GM21381 (cell line): ENCODE results near the gene EFEMP2.
A peak's percentile ranks its signal among the peaks of the same experiment; 100 is the strongest.

Source experiments
- ATAC-seq: cut with Tn5 transposase; IDR thresholded peaks from one replicate; pipeline ENCODE4 v1.9.1; 2021; ENCODE audit warnings: mild to moderate bottlenecking, moderate library complexity; ENCODE audit not compliant: unreplicated experiment

EFEMP2 gene

DNA sequence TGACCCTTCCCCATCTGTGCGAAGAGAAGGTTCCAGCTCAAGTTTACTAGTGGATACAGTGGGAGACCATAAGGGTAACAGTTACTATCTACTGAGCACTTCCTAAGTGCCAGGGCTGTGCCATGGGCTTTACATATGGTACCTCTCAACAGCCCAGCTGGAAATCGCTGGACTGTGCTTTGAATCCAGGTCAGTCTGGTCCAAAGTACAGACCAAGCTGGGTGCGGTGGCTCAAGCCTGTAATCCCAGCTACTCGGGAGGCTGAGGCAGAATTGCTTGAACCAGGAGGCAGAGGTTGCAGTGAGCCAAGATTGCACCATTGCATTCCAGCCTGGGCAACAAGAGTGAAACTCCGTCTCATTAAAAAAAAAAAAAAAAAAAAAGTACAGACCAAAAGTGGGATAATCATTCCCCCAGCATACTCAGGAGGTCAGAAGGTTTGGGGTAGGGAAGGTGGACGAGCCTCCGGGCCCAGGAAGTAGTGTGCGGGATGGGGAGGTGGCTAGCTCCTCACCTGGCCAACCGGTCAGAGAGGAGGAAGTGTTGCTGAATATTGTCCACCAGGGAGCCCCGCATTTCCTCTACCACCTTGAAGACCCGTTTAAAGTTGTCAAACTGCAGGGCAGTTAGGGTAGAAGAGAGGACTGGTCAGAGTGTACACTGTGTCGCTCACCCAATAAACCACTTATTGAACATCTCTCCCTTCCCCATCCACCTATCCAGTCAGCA is 13.4 kb upstream of the EFEMP2 start:
- ATAC-seq: no peak

DNA sequence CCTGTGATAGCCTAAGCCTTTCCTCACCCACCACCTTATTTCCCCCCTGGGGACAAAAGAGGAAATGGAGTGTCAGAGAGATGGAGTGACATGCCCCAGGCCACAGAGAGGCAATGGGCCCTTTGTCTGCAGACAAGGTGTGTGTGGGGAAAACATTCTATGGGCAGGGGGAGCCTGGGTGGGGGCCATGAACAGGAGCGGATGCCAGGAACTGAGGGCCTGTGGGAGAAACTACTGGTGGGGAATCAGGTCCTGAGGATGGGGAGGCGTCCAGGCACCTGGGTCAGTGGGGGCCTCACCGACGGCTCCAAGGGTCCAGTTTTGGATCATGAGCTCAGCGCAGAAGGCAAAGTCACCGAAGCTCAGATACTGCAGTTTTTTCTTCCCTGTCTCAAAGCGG is 12.6 kb upstream of the EFEMP2 start:
- no peak for ATAC-seq

DNA sequence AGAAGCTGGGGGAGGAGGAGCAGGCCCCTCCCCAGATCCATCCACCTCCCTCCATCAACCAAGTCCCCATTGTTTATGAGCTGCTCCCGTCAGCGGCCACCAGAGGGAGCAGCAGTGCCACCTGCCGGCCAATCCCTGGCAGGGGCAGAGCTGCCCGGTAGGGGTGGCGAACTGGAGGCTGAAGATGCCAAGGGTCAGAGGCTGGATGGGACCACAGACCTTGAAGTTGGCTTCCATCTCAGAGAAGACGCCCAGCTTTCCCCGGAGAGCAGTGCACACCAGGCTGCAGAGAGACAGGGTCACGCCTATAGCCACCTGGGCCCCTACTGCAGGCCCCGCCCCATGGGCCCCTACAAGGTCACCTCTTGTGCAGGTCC is 12.1 kb upstream of the EFEMP2 start:
- no peak for ATAC-seq

DNA sequence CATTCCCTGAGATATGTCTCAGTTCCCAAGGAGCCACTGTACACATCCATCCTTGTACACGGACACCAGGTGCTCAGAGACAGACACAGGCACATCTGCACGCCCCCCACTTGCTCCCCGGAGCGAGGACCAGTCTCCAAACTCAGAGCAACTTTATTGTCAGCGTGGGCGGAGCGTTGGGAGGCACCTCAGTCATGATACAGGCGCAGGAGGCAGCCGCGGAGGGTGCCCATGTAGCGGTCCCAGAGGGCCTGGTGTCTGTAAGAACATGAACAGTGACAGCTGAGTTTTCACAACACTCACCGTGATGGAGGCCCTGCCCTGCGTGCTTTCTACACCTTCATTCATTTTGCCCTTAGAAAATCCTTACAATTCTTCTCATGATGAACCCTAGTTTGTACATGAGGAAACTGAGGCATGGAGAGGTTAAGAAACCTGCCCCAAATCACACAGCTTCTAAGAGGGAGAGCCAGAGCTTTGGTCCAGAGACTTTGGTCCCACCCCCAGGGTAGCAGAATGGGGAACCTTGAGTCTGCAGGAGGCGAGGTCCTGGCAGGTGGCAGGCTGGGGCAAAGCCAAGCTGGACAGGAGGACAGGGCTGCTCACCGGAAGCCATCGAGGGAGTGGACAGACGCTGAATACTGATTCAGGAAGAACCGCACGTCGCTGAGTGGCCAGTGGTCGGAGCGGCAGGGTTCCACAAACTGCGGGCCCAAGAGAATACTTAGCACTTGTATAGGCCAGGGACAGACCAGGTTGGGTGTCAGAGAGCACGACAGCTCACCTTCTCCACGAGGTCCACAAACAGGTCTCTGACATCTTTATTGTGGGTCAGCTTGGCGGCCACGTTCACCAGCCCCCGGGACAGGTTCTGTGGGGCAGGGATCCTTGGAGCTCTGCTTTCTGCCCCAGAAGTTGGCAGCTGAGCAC is 11.5 kb upstream of the EFEMP2 start:
- ATAC-seq: no peak

DNA sequence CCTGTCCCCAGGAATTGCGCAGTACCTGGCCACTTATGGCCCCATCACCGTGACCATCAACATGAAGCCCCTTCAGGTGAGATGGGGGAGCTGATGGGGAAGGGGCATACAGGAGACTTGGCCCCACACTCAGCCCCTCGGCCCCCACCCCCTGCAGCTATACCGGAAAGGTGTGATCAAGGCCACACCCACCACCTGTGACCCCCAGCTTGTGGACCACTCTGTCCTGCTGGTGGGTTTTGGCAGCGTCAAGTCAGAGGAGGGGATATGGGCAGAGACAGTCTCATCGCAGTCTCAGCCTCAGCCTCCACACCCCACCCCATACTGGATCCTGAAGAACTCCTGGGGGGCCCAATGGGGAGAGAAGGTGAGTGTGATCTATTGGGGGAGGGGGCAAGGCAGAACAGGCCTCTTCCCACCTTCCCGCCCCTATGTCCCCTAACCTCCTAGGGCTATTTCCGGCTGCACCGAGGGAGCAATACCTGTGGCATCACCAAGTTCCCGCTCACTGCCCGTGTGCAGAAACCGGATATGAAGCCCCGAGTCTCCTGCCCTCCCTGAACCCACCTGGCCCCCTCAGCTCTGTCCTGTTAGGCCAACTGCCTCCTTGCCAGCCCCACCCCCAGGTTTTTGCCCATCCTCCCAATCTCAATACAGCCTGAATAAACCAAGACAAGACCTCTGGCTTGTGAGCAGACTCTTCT is 10.6 kb upstream of the EFEMP2 start:
- ATAC-seq: no peak

DNA sequence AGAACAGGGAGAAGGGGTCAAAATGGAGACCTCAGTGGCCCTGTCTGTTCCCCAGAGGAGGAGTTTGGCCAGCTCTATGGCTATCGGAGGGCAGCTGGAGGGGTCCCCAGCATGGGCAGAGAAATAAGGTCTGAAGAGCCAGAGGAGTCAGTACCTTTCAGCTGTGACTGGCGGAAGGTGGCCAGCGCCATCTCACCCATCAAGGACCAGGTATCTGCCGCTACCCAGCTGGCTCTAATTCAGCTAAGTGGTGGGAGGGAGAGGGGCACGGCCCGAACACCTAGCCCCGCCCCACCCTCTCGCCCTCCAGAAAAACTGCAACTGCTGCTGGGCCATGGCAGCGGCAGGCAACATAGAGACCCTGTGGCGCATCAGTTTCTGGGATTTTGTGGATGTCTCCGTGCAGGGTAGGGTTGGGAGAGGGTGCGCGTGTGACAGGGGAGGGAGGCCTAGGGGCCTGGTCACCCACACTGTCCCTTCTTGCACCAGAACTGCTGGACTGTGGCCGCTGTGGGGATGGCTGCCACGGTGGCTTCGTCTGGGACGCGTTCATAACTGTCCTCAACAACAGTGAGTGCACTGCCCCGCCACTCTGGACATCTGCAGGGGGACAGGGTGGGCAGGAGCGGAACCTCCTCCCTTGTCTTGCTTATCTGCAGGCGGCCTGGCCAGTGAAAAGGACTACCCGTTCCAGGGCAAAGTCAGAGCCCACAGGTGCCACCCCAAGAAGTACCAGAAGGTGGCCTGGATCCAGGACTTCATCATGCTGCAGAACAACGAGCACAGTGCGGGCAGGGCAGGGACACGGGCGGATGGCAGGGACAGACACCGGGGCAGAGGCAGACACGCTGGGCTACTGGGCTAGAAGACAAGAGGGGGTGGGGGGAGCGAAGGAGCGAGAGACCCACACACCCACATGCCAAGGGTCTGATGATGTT is 9.8 kb upstream of the EFEMP2 start:
- ATAC-seq: no peak

DNA sequence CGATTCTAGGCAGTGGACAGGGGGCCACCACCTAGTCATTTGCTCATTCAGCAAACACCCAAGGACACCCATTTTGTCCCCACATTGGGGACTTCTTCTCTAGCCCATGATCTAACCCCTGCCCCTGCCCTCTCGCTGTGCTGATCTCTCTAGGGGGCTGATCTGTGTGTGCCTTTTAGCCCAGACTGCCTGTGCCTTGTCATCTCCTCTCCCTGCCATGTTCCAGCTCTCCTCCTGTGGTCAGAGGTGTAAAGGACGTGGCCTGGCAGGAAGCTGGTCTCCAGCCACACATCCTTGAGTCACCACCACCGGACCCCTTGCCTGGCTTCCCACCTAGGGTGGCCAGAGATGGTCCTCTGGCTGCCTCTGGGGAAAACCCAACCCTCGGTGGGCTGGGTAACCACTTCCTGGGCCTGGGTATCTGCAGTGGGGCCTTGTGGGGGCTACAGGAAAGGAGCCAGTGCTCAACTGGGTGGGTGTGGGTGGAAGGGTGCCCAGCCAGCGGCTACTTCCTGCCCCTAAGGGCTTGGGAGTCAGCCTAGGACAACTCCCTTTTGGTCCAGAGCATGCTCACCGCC is 8.3 kb upstream of the EFEMP2 start:
- no peak for ATAC-seq

DNA sequence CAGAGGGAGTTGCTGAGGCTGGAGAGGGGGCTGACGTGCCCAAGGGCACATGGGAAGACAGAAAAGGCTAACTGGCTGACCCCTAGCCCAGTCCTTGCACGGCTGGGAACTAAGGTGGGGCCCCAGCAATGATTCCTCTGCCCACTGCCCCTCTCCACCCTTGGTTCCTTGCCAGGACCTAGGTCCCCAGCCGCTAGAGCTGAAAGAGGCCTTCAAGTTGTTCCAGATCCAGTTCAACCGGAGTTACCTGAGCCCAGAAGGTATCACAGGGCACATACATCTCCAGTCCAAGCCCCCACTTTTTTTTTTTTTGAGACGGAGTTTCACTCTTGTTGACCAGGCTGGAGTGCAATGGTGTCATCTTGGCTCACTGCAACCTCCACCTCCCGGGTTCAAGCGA is 7.4 kb upstream of the EFEMP2 start:
- ATAC-seq: no peak

DNA sequence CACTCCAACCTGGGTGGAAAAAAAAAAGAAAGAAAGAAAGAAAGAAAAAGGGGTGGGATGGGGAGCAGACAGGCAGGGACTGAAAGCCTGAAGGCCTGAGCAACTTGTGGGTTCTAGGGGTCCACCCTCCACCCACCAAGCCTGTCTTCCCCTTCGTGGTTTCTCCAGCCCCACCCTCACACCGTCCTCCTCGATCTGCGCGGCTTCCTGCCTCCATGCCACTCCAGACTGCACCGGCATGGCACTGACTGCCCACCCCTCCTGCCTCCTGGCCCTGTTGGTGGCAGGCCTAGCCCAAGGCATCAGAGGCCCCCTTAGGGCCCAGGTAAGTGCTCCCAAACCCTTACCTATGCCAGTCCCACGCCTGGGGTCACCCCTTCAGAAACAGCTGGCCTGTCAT is 7.0 kb upstream of the EFEMP2 start, which contains the start of gene CTSW:
Gene CTSW (plus strand): TSS at position 221 of the 400 bp plus-strand sequence. CDS start 18 bp downstream, at position 239.
- no peak for ATAC-seq

DNA sequence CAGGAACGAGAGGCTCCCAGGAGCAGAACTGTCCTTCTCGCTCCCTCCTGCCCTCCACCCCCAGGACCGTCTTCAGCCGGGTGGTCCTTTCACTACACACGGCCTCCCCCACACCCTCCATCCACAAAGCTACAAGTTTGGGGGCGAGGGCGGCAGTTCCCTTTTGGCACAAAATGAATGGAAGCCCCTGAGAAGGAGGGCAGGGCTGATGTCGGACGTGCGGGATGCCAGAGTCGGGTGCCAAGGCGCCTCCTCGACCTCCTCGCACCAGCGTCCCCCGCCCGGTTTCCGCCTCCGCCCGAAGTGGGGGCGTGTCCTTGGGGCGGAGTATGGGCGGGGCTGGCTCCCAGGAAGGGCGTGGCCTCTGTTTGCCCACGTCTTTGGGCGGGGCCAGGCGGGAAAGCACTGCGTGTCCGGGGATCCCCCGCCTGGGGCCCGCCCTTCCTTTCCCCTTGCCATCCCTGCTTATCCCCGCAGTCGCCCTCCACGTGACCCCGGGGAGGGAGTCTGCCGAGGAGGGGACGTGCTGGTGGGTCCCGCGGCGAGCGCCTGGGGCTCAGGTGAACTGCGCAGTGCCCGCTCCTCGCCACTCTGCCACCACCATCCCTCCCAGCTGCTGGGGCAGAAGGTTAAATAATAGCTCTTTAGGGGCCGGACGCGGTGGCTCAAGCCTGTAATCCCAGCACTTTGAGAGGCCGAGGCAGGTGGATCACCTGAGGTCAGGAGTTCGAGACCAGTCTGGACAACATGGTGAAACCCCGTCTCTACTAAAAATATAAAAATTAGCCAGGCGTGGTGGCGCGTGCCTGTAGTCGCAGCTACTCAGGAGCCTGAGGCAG is 937 bp upstream of the EFEMP2 start:
- peak; percentile 82 for ATAC-seq

DNA sequence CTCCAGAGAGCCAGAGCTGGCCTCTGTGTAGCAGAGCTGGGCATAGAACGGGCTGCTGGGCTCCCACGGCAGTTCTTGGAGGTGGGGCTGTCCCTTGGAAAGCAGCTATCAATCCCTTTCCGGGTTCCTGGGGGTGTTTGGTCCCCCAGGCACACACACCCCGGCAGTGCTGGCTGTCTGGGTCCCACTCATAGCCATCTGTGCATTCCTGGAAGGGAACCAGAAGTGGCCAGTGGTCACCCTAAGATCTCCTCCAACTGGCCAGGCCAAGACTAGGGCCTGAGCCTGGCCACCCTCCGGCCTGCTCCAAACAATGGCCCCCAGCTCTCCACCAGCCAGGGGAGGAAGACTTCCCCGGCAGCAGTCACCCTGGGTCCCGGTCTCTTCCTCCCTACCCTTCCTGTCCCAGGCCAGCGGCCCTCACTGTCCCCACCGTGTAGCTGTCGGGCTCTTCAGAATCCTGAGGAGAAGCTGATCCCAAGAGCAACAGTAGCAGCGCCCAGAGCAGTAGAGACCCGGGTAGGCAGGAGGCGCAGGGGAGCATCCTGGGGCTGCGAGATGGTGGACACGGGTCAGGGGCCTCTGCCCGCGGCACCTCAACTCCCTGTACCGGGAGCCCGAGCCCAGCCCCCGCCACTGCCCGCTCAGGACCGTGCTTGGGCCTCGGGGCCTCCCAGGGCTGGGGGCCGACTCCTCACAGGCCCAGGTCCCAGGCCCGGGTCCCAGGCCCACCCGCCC is 620 bp downstream of the EFEMP2 start:
- no peak for ATAC-seq

DNA sequence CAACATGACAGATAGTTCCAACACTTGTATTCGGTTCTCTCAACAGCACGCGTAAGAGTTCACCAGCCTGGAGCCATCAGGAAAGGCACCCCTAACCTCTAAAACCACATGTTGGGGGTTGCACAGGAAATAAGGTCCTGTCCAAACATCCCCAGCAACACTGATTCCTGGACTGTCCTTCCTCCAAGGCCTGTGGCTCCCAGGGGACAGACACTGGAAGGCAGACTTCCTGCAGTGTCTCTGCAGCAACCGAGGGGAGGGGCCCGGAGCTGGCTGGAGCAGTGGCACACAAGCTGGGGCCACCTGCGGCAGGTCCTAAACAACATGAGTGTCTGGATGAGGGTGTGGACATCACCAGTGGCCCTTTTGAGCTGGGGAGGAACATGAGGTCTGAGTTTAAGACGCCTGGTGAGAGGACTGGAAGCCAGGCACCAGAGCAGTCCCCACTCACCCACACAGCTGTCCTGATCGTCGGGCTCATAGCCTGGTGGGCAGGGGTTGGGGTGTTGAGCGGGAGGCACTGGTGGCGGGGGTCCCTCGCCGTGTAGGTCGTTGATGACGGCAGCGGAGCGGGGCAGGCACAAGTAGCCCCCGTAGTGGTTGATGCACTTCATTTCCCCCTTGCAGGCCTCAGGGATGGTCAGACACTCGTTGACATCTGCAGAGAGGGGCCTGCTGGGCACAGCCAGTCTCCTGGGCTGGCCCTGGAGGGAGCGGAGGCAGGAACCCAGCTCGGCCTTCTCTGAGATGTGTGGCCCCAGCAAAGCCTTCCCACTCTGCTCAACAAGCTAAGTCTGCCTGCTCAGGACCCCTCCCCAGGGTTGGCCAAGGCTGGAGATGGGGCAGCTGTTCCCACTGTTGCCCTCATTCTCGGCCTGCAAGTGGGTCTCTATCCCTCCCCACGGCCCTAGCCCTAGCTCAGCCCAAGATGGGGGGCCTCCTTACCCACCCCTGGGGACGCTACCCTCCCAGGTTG is 1.6 kb downstream of the EFEMP2 start:
- no peak for ATAC-seq

DNA sequence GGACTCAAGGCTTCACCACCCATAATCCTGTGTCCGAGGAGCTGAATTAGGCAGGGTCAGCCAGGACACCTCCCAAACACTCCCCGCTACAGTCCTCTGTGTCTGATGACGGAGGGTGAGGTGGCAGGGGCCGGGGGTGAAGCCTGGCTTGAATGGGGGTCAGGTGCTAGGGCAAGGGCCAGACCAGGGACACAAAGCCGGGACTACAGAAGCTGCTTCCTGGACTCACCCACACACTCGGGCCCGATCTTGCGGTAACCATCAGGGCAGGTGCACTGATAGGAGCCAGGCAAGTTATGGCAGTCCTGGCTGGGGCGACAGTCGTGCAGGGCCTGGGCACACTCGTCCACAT is 2.3 kb downstream of the EFEMP2 start:
- no peak for ATAC-seq

DNA sequence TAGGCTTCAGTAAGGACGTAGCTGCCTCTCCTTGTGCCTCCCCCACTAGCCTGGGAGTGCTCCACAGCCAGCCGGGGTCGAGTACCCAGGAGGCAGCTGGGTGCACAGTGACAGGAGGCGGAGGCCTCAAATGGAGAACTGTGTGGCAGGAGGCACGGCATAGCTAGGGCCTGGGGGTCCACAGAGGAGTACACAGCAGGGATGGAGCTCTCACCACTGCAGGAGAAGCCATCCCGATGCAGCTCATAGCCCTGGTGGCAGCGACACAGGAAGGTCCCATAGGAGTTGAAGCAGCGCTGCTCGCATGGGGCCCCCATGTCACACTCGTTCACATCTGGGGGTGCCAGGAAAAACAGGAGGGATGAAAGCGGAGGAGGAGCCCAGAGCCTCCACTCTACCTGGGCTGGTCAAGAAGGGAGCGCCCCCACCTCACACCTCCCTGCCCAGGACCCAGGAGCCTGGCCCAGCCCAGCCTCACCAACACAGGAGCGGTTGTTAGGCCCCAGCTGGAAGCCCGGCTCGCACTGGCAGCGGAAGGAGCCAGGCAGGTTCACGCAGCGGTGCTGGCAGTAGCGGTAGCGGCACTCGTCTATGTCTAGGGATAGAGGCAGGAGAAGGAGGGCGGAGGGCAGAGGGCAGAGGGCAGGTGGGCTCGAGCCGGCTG is 2.8 kb downstream of the EFEMP2 start:
- no peak for ATAC-seq

DNA sequence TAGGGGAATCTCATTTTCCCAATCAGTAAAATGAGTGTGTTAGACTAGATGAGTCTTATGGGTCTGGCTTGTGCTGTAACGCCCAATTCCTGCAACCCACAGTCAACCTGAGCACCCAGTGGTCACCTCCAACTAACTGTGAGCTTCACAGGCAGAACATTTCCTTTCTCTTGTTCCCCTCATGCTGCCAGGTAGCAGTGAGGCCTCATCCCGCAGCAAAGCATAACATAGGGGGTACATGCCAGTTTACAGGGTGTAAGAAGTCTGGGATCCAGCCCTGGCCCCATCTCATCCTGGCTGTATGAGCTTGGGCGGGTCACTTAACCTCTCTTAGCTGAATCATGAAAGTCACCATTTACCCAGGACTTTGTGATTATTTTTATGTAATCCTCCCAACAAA is 3.7 kb downstream of the EFEMP2 start:
- no peak for ATAC-seq

DNA sequence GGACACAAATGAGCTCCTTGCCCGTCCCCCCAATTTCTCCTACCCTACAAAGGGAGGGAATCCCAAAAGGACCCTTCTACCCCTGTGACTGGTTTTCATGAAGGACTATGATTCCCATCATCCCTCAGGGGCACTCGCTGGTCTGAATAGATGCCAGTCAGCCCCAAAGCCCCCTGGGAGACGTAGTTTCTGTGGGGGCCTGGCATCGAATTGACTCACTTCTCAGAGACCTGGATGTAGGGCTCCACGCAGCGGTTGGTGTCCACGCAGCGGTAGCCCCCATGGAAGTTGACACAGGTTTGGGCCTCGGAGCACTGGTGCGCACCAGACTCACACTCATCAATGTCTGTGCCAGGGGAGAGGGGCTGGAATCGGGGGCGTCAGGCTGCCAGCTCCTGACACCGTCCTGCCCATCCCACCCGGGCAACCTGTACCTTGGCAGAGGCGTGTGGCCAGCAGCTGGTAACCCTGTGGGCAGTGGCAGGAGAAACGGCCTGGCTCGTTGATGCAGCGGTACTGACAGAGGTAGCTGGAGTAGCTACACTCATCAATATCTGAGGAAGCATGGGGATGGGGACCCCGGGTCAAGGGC is 4.4 kb downstream of the EFEMP2 start:
- ATAC-seq: no peak
